Gastrocnemius medialis (tissue), 4 donors: Measurements from ENCODE around the gene MICU1.
"Not testable (repeated sequence)": the region's sequence is repeated elsewhere in the genome, so short reads cannot be mapped to it uniquely, and the experiment has no call there.

Source experiments
- CTCF ChIP-seq, 5 experiments: fragments of 450-650 bp in 3 of 5; fragments of 200-600 bp in 2 of 5; sonication (generic) in 2 of 5; IDR thresholded peaks in 4 of 5; conservative IDR thresholded peaks in 1 of 5; 1 replicate in 4 of 5; 2 replicates in 1 of 5; pipeline ENCODE4 v1.5.1; 2016 to 2019; ENCODE audit warnings: antibody characterized with exemption in 5 of 5, mild to moderate bottlenecking in 3 of 5, moderate library complexity in 3 of 5
- POLR2A ChIP-seq, 2 donors: fragments of 450-650 bp; IDR thresholded peaks; one replicate each; pipeline ENCODE4 v1.6.1; 2017; ENCODE audit warnings: antibody characterized with exemption in 2 of 2, mild to moderate bottlenecking in 2 of 2, moderate library complexity in 2 of 2

- not testable (repeated sequence) for TF ChIP-seq POLR2A (IDR thresholded peaks at IDR 0.05); CTCF (IDR thresholded peaks at IDR 0.05 in 4 of 5, conservative IDR thresholded peaks at IDR 0.05 in 1 of 5)
Measured at GRCh38 chr10:72674174-72674573, 48.3 kb upstream of the MICU1 start.
